ENCODE data around the gene CYP24A1.

DNA sequence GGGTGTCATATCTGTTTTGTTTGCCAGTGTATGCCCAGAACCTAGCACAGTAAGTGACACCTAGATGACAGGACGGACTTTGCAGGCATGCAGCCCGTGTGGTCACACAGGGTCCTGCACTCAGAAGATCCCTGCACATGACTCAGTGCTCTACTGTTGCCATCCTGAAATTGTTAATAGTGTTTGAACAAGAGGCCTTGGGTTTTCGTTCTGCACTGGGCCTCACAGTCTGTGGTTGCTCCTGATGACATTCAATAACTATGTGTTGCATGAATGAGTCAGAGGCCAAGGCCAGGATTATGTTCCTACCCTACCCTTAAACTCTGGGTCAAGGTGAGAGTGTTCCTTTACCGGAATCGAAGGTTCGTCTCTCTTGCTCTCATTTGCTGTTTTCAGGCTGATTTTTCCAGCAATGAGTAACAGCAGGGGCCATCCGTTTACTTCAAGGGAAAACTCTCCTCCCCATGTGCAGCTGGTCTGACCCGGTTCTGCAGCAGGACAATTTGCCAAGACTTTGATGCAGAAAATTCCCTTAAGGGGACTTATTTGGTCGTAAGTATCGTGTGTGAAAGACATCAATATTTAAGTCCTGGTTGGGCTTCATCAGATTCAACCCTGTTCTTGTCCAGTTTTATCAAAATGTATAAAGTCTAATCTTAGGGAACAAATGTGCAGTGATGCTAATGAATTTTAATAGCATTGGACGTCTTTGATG lies 21.1 kb upstream of the CYP24A1 start:
- TF ChIP-seq, protein P1, sequence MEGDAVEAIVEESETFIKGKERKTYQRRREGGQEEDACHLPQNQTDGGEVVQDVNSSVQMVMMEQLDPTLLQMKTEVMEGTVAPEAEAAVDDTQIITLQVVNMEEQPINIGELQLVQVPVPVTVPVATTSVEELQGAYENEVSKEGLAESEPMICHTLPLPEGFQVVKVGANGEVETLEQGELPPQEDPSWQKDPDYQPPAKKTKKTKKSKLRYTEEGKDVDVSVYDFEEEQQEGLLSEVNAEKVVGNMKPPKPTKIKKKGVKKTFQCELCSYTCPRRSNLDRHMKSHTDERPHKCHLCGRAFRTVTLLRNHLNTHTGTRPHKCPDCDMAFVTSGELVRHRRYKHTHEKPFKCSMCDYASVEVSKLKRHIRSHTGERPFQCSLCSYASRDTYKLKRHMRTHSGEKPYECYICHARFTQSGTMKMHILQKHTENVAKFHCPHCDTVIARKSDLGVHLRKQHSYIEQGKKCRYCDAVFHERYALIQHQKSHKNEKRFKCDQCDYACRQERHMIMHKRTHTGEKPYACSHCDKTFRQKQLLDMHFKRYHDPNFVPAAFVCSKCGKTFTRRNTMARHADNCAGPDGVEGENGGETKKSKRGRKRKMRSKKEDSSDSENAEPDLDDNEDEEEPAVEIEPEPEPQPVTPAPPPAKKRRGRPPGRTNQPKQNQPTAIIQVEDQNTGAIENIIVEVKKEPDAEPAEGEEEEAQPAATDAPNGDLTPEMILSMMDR (IDR thresholded peaks at IDR 0.05; ENCODE audit: poor library complexity, severe bottlenecking), result no peak
- no peak for TF ChIP-seq EZH2 (IDR thresholded peaks at IDR 0.05; ENCODE audit: borderline replicate concordance, insufficient read depth, low read length, poor library complexity, severe bottlenecking)
- TF ChIP-seq EP300 (conservative IDR thresholded peaks at IDR 0.05; ENCODE audit: poor library complexity, severe bottlenecking), result no peak
